HFFc6 (cell line): ENCODE results near the gene DMBX1. TPM values are rescaled to one million over a fixed set of nuclear protein-coding genes. Genes with fewer than 3 reads are reported as not detected.

Source experiments
- DNase-seq: peaks from one replicate; pipeline ENCODE4 v3.0.0-alpha.2; 2018
- H3K27ac Mint-ChIP-seq: 2 replicates; pipeline ENCODE4 v1.8.0; 2020; ENCODE audit warnings: mild to moderate bottlenecking, mixed read lengths
- H3K27me3 Mint-ChIP-seq: 2 replicates; pipeline ENCODE4 v1.8.0; 2021; ENCODE audit warnings: mild to moderate bottlenecking, moderate library complexity, mixed read lengths; ENCODE audit not compliant: insufficient read depth
- H3K36me3 Mint-ChIP-seq: 2 replicates; pipeline ENCODE4 v1.8.0; 2021; ENCODE audit warnings: low read depth, mixed read lengths
- H3K4me1 Mint-ChIP-seq: 2 replicates; pipeline ENCODE4 v1.8.0; 2020; ENCODE audit warnings: low read depth, mixed read lengths
- H3K4me3 Mint-ChIP-seq: 2 replicates; pipeline ENCODE4 v1.8.0; 2020; ENCODE audit warnings: mild to moderate bottlenecking, moderate library complexity, mixed read lengths
- H3K9me3 Mint-ChIP-seq: 2 replicates; pipeline ENCODE4 v1.8.0; 2020; ENCODE audit warnings: mild to moderate bottlenecking, mixed read lengths
- CTCF ChIP-seq: fragments of 200-600 bp; sonication (generic); IDR thresholded peaks from 2 replicates; pipeline ENCODE4 v1.5.0; 2021; ENCODE audit warnings: antibody characterized with exemption, mild to moderate bottlenecking
- total RNA-seq, 6 experiments: library from RNA; stranded (reverse); fragmentation: NEBNext Ultra II Directional; extraction: Animal tissue kit (Norgen Biotek cat#: 25700); gene quantifications; 2 replicates in 1 of 6; 3 replicates in 5 of 6; pipeline ENCODE4 v1.2.3, GENCODE V29; 2021

DMBX1 gene
- total RNA-seq, 6 experiments from 2014 or later, result not detected

GRCh38 chr1:46503421-46503820, 13.8 kb downstream of the DMBX1 start:
- Mint-ChIP-seq H3K36me3 (no peaks in the 10 kb centered on the region), H3K4me3 (no peak overlapping the region), H3K4me1 (0 out of 2 replicates have a peak, but pooled peaks cover 4% of the 10 kb centered on the region), H3K27me3 (peaks cover 30% of the 10 kb centered on the region), H3K27ac (no peak overlapping the region), H3K9me3 (no peaks in the 10 kb centered on the region)
- TF ChIP-seq CTCF, result no peak
- DNase-seq, result no peak

GRCh38 chr1:46506470-46507219, 17.0 kb downstream of the DMBX1 start:
- Mint-ChIP-seq H3K4me1 (peaks cover 18% of the 10 kb centered on the region), H3K36me3 (no peaks in the 10 kb centered on the region), H3K9me3 (no peaks in the 10 kb centered on the region), H3K4me3 (no peak overlapping the region), H3K27me3 (peaks cover 20% of the 10 kb centered on the region), H3K27ac (no peak overlapping the region)
- no peak for TF ChIP-seq CTCF
- no peak for DNase-seq

GRCh38 chr1:46508757-46509156, 19.1 kb downstream of the DMBX1 start:
- peak; percentile 31 for DNase-seq
- H3K4me3 Mint-ChIP-seq, result no peak overlapping the region
- H3K27ac Mint-ChIP-seq, result no peak overlapping the region
- H3K9me3 Mint-ChIP-seq, result no peaks in the 10 kb centered on the region
- H3K4me1 Mint-ChIP-seq, result peaks cover 18% of the 10 kb centered on the region
- H3K36me3 Mint-ChIP-seq, result no peaks in the 10 kb centered on the region
- TF ChIP-seq CTCF, result no peak
- H3K27me3 Mint-ChIP-seq, result peaks cover 4% of the 10 kb centered on the region

GRCh38 chr1:46510341-46510997, 20.8 kb downstream of the DMBX1 start:
- TF ChIP-seq CTCF, result no peak
- Mint-ChIP-seq H3K27me3 (peaks cover 3% of the 10 kb centered on the region), H3K9me3 (no peaks in the 10 kb centered on the region), H3K4me1 (peaks cover 18% of the 10 kb centered on the region), H3K27ac (no peak overlapping the region), H3K36me3 (no peaks in the 10 kb centered on the region), H3K4me3 (no peak overlapping the region)
- DNase-seq, result no peak

- Mint-ChIP-seq H3K27me3 (peaks cover 3% of the 10 kb centered on the region), H3K27ac (no peak overlapping the region), H3K36me3 (no peaks in the 10 kb centered on the region), H3K4me3 (no peak overlapping the region), H3K9me3 (no peaks in the 10 kb centered on the region), H3K4me1 (peaks cover 18% of the 10 kb centered on the region)
- DNase-seq, result no peak
- no peak for TF ChIP-seq CTCF
These were observed 21.3 kb downstream of the DMBX1 start for GRCh38 chr1:46510998-46511365.
